ENCODE measurements around the gene PLEKHN1.
"Not testable (repeated sequence)": the region's sequence is repeated elsewhere in the genome, so short reads cannot be mapped to it uniquely, and the experiment has no call there.

The PLEKHN1 gene

DNA sequence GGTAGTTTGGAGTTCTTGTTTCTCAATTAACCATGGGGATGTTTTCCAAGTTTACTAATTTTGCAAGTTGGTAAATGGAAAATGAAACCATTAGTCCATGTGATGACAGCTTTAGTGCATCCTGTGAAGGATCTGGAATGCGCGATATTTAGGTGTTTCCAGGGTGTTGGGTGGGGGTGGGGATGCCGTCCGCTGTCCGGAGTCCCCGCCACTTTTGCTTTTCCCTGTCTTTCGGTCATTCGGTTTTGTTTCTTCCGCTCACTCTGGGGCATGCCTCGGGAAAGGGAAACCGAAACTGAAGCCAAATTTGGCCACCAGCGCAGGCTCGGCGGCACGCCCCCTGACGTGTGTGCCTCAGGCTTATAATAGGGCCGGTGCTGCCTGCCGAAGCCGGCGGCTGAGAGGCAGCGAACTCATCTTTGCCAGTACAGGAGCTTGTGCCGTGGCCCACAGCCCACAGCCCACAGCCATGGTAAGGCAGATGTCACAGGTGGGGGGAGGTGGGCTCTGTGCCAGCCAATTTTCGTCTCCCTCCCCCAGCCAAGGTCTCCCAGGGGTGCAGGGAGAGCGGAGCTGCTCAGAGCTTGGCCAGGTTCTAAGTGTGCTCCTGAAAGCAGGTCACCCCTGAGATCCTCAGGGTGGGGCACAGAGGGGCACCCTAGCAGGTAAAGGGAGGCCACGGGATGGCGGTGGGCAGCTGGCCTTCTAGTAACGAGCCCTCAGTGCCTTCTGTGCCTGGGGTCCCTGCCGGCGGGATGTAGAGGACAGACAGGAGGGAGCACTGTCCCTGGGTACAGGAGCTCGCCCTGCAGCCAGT, 47.0 kb downstream of the PLEKHN1 start, which contains the start of gene ISG15:
TSS of gene ISG15 (plus strand) at position 393 of the 817 bp plus-strand sequence. CDS start at position 470, 77 bp downstream.
- Histone ChIP-seq H3K9ac (no peak within 1 kb of the TSS), H3K4me2 (ENCODE audit: low read length) (peak within 1 kb of the TSS; percentile 88), H3K27ac (peak within 1 kb of the TSS; percentile 48), H3K36me3 (ENCODE audit: control insufficient read depth, insufficient read depth, low read length) (no peaks in the 10 kb centered on the region), H2AFZ (peak within 1 kb of the TSS; percentile 79), H3K79me2 (no peaks in the 10 kb centered on the region), H3K9me3 (ENCODE audit: control insufficient read depth, low read length) (no peaks in the 10 kb centered on the region), H3K4me1 (no peaks in the 10 kb centered on the region), H3K27me3 (ENCODE audit: control insufficient read depth, insufficient read depth, low read length) (no peaks in the 10 kb centered on the region), H3K4me3 (ENCODE audit: low read depth, low read length) (peak within 1 kb of the TSS; percentile 87)
- TF ChIP-seq, protein P1, sequence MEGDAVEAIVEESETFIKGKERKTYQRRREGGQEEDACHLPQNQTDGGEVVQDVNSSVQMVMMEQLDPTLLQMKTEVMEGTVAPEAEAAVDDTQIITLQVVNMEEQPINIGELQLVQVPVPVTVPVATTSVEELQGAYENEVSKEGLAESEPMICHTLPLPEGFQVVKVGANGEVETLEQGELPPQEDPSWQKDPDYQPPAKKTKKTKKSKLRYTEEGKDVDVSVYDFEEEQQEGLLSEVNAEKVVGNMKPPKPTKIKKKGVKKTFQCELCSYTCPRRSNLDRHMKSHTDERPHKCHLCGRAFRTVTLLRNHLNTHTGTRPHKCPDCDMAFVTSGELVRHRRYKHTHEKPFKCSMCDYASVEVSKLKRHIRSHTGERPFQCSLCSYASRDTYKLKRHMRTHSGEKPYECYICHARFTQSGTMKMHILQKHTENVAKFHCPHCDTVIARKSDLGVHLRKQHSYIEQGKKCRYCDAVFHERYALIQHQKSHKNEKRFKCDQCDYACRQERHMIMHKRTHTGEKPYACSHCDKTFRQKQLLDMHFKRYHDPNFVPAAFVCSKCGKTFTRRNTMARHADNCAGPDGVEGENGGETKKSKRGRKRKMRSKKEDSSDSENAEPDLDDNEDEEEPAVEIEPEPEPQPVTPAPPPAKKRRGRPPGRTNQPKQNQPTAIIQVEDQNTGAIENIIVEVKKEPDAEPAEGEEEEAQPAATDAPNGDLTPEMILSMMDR (IDR thresholded peaks at IDR 0.05), result no peak

DNA sequence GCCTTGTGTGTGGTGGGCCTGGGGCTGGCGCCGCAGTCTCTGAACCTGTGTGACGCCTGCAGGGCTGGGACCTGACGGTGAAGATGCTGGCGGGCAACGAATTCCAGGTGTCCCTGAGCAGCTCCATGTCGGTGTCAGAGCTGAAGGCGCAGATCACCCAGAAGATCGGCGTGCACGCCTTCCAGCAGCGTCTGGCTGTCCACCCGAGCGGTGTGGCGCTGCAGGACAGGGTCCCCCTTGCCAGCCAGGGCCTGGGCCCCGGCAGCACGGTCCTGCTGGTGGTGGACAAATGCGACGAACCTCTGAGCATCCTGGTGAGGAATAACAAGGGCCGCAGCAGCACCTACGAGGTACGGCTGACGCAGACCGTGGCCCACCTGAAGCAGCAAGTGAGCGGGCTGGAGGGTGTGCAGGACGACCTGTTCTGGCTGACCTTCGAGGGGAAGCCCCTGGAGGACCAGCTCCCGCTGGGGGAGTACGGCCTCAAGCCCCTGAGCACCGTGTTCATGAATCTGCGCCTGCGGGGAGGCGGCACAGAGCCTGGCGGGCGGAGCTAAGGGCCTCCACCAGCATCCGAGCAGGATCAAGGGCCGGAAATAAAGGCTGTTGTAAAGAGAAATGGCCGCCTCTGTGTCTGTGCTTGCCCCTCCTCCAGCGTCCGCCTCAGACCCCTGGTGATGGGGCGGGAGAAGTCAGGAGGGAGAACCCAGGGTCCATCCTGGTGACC, 47.8 kb downstream of the PLEKHN1 start:
- Histone ChIP-seq H3K4me2 (ENCODE audit: low read length) (peak overlapping the region; percentile 88), H3K4me1 (no peaks in the 10 kb centered on the region), H3K9me3 (ENCODE audit: control insufficient read depth, low read length) (no peaks in the 10 kb centered on the region), H3K79me2 (no peaks in the 10 kb centered on the region), H3K36me3 (ENCODE audit: control insufficient read depth, insufficient read depth, low read length) (no peaks in the 10 kb centered on the region), H3K27me3 (ENCODE audit: control insufficient read depth, insufficient read depth, low read length) (no peaks in the 10 kb centered on the region), H3K27ac (no peak overlapping the region), H3K4me3 (ENCODE audit: low read depth, low read length) (peak overlapping the region; percentile 87), H2AFZ (peak overlapping the region; percentile 79), H3K9ac (no peak overlapping the region)
- TF ChIP-seq, protein P1 (IDR thresholded peaks at IDR 0.05), result no peak

DNA sequence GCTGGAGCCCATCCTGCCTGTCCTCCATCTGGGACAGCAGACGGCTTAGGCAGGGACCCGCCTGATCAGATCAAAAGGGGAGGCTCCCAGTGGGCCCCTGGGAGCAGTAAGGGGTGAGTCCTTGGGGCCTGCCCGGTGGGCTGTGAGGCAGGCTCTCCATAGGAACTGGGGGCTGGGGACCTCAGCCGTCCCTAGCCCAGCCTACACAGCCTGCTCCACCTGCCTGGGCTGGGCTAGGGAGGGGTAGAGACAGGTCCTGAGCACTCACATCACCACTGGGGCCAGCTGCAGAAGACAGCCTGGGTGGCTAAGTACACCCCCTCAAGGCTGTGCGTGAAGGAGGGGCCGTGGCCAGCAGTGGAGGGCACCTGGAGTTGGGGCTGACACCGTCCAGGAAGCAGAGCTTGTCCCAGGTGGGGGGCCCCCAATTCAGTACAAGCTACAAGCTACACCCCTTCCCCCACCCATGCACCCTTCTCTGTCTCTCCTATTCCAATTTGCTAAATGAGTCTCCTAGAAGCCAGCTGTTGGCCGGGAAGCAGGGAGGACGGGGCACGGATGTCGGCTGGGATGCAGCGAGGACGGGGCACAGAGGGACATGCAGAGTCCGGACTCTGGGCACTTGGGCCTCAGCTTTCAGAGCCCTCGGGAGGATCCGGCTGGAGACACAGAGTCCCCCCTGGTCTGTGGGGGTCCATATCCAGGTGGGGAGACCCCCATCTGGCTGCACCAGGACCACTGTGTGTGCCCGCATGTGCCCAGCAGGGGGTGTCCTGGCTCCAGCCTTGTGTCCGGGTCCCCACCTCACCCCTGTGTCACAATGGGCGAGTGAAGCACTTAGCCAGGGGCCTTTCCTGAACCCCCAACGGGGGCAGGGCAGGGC, 48.8 kb downstream of the PLEKHN1 start:
- H3K9ac ChIP-seq, result no peak overlapping the region
- H3K9me3 ChIP-seq (ENCODE audit: control insufficient read depth, low read length), result no peaks in the 10 kb centered on the region
- TF ChIP-seq, protein P1 (IDR thresholded peaks at IDR 0.05), result no peak
- H3K4me1 ChIP-seq, result no peaks in the 10 kb centered on the region
- H3K4me3 ChIP-seq (ENCODE audit: low read depth, low read length), result no peak overlapping the region
- no peaks in the 10 kb centered on the region for H3K79me2 ChIP-seq
- no peak overlapping the region for H3K27ac ChIP-seq
- no peak overlapping the region for H2AFZ ChIP-seq
- H3K4me2 ChIP-seq (ENCODE audit: low read length), result no peak overlapping the region
- no peaks in the 10 kb centered on the region for H3K27me3 ChIP-seq (ENCODE audit: control insufficient read depth, insufficient read depth, low read length)
- no peaks in the 10 kb centered on the region for H3K36me3 ChIP-seq (ENCODE audit: control insufficient read depth, insufficient read depth, low read length)

DNA sequence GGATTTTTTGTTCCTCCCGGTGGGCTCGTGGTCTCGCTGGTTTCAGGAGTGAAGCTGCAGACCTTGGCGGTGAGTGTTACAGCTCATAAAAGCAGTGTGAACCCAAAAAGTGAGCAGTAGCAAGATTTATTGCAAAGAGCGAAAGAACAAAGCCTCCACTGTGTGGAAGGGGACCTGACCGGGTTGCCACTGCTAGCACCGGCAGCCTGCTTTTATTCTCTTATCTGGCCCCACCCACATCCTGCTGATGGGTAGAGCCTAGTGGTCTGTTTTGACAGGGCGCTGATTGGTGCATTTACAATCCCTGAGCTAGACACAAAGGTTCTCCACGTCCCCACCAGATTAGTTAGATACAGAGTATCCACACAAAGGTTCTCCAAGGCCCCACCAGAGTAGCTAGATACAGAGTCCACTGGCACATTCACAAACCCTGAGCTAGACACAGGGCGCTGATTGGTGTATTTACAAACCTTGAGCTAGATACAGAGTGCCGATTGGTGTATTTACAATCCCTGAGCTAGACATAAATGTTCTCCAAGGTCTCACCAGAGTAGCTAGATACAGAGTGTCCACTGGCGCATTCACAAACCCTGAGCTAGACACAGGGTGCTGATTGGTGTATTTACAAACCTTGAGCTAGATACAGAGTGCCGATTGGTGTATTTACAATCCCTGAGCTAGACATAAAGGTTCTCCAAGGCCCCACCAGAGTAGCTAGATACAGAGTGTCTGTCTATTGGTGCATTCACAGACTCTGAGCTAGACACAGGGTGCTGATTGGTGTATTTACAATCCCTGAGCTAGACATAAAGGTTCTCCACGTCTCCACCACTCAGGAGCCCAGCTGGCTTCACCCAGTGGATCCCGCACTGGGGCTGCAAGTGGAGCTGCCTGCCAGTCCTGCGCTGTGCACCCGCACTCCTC, 51.4 kb downstream of the PLEKHN1 start:
- H2AFZ ChIP-seq, H3K27ac ChIP-seq: not testable (repeated sequence)

DNA sequence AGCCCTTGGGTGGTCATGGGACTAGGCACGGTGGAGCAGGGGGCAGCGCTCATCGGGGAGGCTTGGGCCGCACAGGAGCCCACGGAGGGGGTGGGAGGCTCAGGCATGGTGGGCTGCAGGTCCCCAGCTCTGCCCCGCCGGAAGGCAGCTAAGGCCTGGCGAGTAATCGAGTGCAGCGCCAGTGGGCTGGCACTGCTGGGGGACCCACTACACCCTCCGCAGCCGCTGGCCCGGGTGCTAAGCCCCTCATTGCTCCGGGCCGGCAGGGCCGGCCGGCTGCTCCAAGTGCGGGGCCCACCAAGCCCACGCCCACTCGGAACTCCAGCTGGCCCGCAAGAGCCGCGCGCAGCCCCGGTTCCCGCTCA, 52.0 kb downstream of the PLEKHN1 start:
- H2AFZ ChIP-seq; H3K27ac ChIP-seq; H3K27me3 ChIP-seq (ENCODE audit: control insufficient read depth, insufficient read depth, low read length); H3K4me3 ChIP-seq (ENCODE audit: low read depth, low read length); H3K79me2 ChIP-seq; H3K36me3 ChIP-seq (ENCODE audit: control insufficient read depth, insufficient read depth, low read length); H3K9me3 ChIP-seq (ENCODE audit: control insufficient read depth, low read length); H3K4me1 ChIP-seq; H3K4me2 ChIP-seq (ENCODE audit: low read length); H3K9ac ChIP-seq: not testable (repeated sequence)

More for the DNA sequence above, 51.4 kb downstream of the PLEKHN1 start:
- not testable (repeated sequence) for H3K79me2 ChIP-seq; H3K9ac ChIP-seq; H3K36me3 ChIP-seq (ENCODE audit: control insufficient read depth, insufficient read depth, low read length); H3K4me1 ChIP-seq; H3K4me2 ChIP-seq (ENCODE audit: low read length); H3K4me3 ChIP-seq (ENCODE audit: low read depth, low read length); H3K27me3 ChIP-seq (ENCODE audit: control insufficient read depth, insufficient read depth, low read length); H3K9me3 ChIP-seq (ENCODE audit: control insufficient read depth, low read length)

Measured in parathyroid adenoma (tissue), 2 donors.